ENCODE data around the gene PTPN22.
"Not testable (repeated sequence)": the region's sequence is repeated elsewhere in the genome, so short reads cannot be mapped to it uniquely, and the experiment has no call there.

PTPN22 gene

GRCh38 chr1:113886417-113887401, 15.2 kb upstream of the PTPN22 start:
- DNase-seq = no peak

DNA sequence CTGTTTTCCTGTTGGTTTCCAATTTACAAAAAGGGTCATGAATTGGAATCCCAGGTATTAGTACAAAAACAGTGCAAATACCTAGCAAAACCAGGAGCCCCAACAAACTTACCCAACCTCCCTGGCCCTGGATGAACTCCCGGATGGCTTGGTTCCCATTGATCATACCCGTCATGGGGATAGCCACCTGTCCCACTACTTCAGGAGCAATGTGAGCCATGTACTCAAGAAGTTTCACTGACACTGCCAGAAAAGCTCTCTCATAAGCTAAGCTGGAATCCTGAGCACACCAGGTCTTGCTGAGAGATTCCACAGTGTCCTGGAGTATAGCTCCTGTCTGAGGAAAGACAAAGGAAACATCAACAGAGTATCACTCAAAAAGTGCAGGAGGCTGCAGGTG, 10.1 kb upstream of the PTPN22 start:
- no peak for DNase-seq

GRCh38 chr1:113879739-113880038, 8.2 kb upstream of the PTPN22 start:
- no peak for DNase-seq

GRCh38 chr1:113876176-113876575, 4.7 kb upstream of the PTPN22 start:
- no peak for DNase-seq

GRCh38 chr1:113875714-113876113, 4.2 kb upstream of the PTPN22 start:
- no peak for DNase-seq

- no peak for DNase-seq
Observed at GRCh38 chr1:113874012-113874879, 2.7 kb upstream of the PTPN22 start.

- DNase-seq = no peak
Observed at GRCh38 chr1:113872219-113872935, 865 bp upstream of the PTPN22 start.

DNA sequence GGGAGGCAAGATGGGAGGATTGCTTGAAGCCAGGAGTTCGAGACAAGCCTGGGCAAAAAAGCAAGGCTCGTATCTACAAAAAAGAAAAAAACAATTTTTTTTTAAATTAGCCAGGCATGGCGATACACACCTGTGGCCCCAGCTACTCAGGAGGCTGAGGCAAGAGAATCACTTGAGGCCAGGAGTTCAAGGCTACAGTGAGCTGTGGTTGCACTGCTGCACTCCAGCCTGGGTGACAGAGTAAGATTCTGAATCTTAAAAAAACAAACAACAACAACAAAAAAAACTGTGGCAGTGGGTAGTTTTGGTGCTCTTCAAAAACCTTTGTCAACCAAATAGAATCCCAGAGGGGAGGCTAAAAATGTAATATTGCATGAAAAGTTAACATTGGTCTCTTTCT, 734 bp downstream of the PTPN22 start:
- DNase-seq = no peak

DNA sequence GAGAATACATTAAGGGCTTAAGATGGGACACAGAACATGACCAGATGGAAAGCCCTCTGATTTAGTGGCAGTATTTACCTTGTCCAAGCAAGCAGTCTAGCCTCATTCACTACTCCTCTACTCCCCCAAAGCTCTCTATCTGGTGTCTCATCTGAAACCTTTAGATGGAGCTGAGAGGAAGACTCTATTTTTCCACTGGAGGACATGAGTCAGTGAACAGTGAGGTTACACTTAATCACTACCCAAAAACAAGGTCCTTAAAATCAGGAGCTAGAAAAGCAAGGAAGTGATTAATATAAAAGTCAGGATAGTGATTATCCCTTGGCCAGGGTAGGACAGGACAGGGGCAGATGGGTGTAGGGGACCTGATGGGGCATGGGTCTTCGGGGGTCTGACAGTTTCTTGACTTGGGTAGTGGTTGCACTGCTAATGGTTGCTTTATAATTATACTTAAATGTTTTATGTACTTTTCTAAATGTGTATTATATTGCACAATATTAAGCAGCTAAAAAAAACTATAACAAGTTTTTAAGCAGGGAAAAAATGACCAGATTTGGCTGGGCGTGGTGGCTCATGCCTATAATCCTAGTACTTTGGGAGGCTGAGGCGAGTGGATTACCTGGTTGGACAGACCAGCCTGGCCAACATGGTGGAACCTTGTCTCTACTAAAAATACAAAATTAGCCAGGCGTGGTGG, 3.0 kb downstream of the PTPN22 start:
- no peak for DNase-seq

- DNase-seq = no peak
Observed at GRCh38 chr1:113861641-113862040, 9.9 kb downstream of the PTPN22 start.

GRCh38 chr1:113860891-113861290, 10.6 kb downstream of the PTPN22 start:
- no peak for DNase-seq

DNA sequence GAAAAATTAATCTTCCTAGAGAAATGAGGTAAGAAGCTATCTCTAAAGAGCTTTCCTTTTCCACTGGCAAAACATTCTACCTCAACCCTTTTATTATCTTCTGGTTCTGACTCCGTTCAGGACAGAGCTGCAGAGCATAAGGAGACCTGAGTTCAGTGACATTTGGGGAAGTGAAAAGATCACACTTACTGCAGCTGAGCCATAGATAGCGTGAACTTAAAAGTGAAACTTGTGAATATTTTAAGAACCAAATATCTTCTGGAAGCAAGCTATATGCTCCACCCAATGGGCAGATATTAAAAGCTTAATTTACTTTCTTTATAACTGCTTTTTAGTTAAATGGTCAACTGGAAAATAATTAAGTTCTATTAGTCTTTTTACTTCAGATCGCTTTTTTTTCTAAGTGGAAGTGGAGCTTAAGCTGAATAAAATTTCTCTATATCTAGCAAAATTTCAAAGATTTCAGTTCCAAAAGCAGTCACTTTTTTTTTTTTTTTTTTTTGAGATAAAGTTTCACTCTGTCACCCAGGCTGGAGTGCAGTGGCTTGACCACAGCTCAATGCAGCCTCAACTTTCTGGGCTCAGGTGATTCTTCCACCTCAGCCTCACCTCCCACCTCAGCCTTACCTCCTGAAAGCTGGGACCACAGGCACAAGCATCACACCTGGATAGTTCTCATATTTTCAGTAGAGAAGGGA, 11.9 kb downstream of the PTPN22 start:
- no peak for DNase-seq

GRCh38 chr1:113858982-113859381, 12.5 kb downstream of the PTPN22 start:
- no peak for DNase-seq

GRCh38 chr1:113858418-113858817, 13.1 kb downstream of the PTPN22 start:
- no peak for DNase-seq

DNA sequence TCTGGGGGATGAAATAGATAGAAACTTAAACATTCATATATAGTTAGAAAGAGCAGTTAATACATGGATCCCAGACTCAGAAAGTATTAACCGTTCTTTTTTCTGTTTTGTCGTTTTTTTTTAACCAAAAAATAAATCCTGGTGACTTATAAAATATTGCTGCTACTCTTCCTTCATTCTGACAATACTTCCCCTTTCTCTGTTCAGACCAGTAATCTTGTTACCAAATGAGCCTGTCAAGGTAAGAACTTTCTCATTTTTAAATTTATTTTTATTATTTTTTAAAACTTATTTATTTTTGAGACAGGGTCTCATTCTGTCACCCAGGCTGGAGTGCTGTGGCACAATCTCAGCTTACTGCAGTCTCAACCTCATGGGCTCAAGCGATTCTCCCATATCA, 13.7 kb downstream of the PTPN22 start:
- no peak for DNase-seq

DNA sequence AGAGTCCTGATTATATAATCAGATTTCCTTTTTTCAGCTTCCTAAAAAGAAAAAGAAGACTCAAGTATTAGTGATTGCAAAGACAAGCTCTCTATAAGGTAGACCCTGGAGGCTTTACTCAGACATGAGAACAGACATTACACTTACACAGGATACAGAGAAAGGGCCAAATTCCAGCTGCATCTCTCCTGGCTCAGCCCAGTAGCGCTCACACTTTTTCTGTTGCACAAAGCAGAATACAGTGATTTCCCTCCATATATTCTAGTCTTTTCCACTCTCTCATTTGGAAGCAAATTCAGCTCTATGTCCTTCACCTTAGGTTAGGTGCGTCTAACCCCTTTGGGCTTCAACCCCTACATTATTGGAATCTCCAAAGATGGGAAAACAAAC, 15.1 kb downstream of the PTPN22 start:
- no peak for DNase-seq

DNA sequence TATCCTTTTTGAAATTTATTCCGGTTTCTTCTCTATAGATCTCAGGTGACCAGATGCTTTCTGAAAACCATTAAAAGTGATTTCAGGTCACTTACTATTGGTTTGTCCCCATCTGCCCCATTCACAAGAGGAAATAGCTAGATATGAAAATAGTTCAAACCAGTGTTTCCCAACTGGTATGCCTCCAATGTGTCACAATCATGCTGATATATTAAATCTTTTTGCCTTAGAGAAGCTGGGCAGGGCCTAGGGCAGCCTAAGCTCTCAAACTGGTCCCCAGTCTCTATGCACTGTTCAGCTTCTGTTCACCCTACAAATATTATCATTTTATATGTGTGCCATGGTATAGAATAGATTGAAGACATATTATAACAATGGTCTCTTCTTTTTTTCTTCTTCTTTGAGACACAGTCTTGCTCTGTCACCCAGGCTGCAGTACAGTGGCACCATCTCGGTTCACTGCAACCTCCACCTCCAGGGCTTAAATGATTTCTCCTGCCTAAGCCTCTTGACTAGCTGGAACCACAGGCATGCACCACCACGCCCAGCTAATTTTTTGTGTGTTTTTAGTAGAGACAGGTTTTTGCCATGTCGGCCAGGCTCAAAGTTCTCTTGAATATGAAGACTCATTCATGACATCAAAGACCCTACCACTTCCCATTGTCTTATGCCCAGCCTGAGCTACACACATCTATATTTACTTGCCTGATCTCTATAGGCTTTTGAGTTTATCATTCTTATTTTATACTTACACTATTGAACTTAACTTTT, 15.7 kb downstream of the PTPN22 start:
- DNase-seq = no peak

- no peak for DNase-seq
Observed at GRCh38 chr1:113854234-113854633, 17.3 kb downstream of the PTPN22 start.

- not testable (repeated sequence) for DNase-seq
Observed at GRCh38 chr1:113852694-113853093, 18.8 kb downstream of the PTPN22 start.

DNA sequence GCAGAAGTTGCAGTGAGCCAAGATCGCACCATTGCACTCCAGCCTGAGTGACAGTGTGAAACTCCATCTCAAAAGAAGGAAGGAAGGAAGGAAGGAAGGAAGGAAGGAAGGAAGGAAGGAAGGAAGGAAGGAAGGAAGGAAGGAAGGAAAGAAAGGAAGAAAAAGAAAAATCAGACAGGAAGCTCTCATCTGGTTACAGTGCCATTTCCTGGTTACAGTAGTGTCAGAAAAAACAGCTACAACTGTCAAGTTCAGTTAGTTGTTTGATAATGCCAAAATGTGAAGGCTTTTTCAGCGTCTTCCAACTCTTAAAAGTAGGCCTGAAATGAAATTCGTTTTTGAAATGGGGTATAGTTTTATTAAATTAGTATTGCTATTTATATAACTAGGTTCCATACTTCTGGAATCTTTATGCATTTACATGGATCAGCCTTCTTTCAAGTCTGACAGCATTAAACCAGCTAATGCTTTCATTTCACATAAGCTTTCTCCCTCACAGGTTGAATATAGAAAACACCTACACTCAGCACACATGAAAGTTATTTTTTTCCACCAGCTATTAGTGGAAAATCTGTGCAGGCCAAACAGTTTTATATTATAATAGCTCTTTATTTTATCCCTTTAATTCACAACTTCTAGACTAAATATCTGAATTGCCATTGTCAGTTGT, 21.2 kb downstream of the PTPN22 start:
- DNase-seq = no peak

- DNase-seq = no peak
Observed at GRCh38 chr1:113849072-113849471, 22.4 kb downstream of the PTPN22 start.
